SK-N-SH (cell line): Measurements from ENCODE around the gene ARFIP1. TPM values are rescaled to one million over a fixed set of nuclear protein-coding genes. Genes with fewer than 3 reads are reported as not detected.

Experiments used
- CTCF ChIA-PET: fragments of 300-600, 350-600 bp; formaldehyde crosslinking; extraction: SDS; loops from one replicate; lab custom pipeline; 2021; lab: Yijun Ruan, JAX
- POLR2A ChIA-PET: fragments of 350-600 bp; sonication (Branson Sonifier 250); formaldehyde crosslinking; extraction: SDS; loops from one replicate; lab custom pipeline; 2020; ENCODE audit warnings: antibody characterized with exemption, inconsistent platforms; lab: Yijun Ruan, JAX
- DNase-seq: peaks from one replicate; pipeline ENCODE4 v3.0.0; 2012
- H2AFZ ChIP-seq: fragments of 200-600 bp; sonication (generic); 2 replicates; pipeline ENCODE4 v1.8.1; 2016; ENCODE audit warnings: antibody characterized with exemption, mild to moderate bottlenecking, low read depth
- H3F3A ChIP-seq: fragments of 200-600 bp; sonication (generic); replicated peaks from 2 replicates; pipeline ENCODE3; 2016; ENCODE audit warnings: antibody characterized with exemption, mild to moderate bottlenecking; ENCODE audit not compliant: insufficient read depth
- H3K27ac ChIP-seq, 2 experiments: fragments of 200-500 bp in 1 of 2; fragments of 200-600 bp in 1 of 2; sonication (Bioruptor generic) in 1 of 2; sonication (generic), shearing (Covaris generic) in 1 of 2; 2 replicates each; pipeline versions ENCODE4 v1.5.1 to v1.6.1; 2014 to 2016; ENCODE audit warnings: low read depth in 2 of 2, inconsistent platforms in 1 of 2, low read length in 1 of 2, mild to moderate bottlenecking in 1 of 2, mixed read lengths in 1 of 2
- H3K27me3 ChIP-seq: fragments of 200-600 bp; sonication (generic), shearing (Covaris generic); 2 replicates; pipeline ENCODE4 v1.6.1; 2016; ENCODE audit warnings: mixed run types; ENCODE audit not compliant: insufficient read depth
- H3K36me3 ChIP-seq, 2 experiments: fragments of 200-500 bp in 1 of 2; fragments of 200-600 bp in 1 of 2; sonication (Bioruptor generic) in 1 of 2; sonication (generic) in 1 of 2; replicated peaks in 1 of 2; 2 replicates each; pipeline versions ENCODE3 to v1.5.1; 2014 to 2016; ENCODE audit warnings: low read length in 1 of 2, mild to moderate bottlenecking in 1 of 2; ENCODE audit not compliant: insufficient read depth in 2 of 2, control insufficient read depth in 1 of 2
- H3K4me1 ChIP-seq, 2 experiments: fragments of 200-500 bp in 1 of 2; fragments of 200-600 bp in 1 of 2; sonication (Bioruptor generic) in 1 of 2; sonication (generic), shearing (Covaris generic) in 1 of 2; 2 replicates each; pipeline versions ENCODE4 v1.5.1 to v1.6.1; 2014 to 2016; ENCODE audit warnings: low read depth in 1 of 2, low read length in 1 of 2, mixed run types in 1 of 2; ENCODE audit not compliant: insufficient read depth in 2 of 2, control insufficient read depth in 1 of 2
- H3K4me2 ChIP-seq: fragments of 200-600 bp; sonication (generic), shearing (Covaris generic); 2 replicates; pipeline ENCODE4 v1.6.1; 2017; ENCODE audit warnings: mixed run types
- H3K4me3 ChIP-seq, 2 experiments: fragments of 200-500 bp in 1 of 2; fragments of 200-600 bp in 1 of 2; sonication (Bioruptor generic) in 1 of 2; sonication (generic), shearing (Covaris generic) in 1 of 2; 2 replicates each; pipeline versions ENCODE4 v1.5.1 to v1.8.1; 2014 to 2016; ENCODE audit warnings: low read depth in 2 of 2, inconsistent platforms in 1 of 2, low read length in 1 of 2, mild to moderate bottlenecking in 1 of 2, mixed read lengths in 1 of 2, moderate library complexity in 1 of 2
- H3K79me2 ChIP-seq: fragments of 200-600 bp; sonication (generic); 2 replicates; pipeline ENCODE4 v1.8.1; 2017; ENCODE audit warnings: mild to moderate bottlenecking; ENCODE audit not compliant: insufficient read depth
- H3K9ac ChIP-seq: fragments of 200-600 bp; sonication (generic); 2 replicates; pipeline ENCODE4 v1.6.1; 2017; ENCODE audit warnings: mixed run types
- H3K9me2 ChIP-seq: fragments of 200-600 bp; sonication (generic); 2 replicates; pipeline ENCODE4 v1.6.1; 2017; ENCODE audit warnings: mixed run types
- H3K9me3 ChIP-seq: fragments of 200-600 bp; sonication (generic); 2 replicates; pipeline ENCODE4 v1.6.1; 2017; ENCODE audit warnings: mixed run types, mild to moderate bottlenecking, moderate library complexity
- H4K20me1 ChIP-seq: fragments of 200-600 bp; sonication (generic); 2 replicates; pipeline ENCODE4 v1.6.1; 2017; ENCODE audit warnings: mild to moderate bottlenecking, mixed run types; ENCODE audit not compliant: insufficient read depth
- CTCF ChIP-seq: fragments of 200-600 bp; sonication (generic); IDR thresholded peaks from 2 replicates; pipeline ENCODE4 v1.6.1; 2017; ENCODE audit warnings: antibody characterized with exemption, mild to moderate bottlenecking, moderate library complexity
- EZH2phosphoT487 ChIP-seq: fragments of 200-600 bp; sonication (generic); IDR thresholded peaks from 2 replicates; pipeline ENCODE4 v1.6.1; 2017; ENCODE audit warnings: low read depth, mixed run types, mild to moderate bottlenecking, antibody characterized with exemption, moderate library complexity, borderline replicate concordance
- FOSL2 ChIP-seq: IDR thresholded peaks from 2 replicates; pipeline ENCODE4 v1.4.0; 2012; ENCODE audit warnings: low read depth, mild to moderate bottlenecking, moderate library complexity, borderline replicate concordance
- GATA2 ChIP-seq: sonication (generic); formaldehyde crosslinking; IDR thresholded peaks from 2 replicates; pipeline ENCODE4 v1.5.0; 2020; ENCODE audit warnings: mild to moderate bottlenecking, missing genetic modification reagents
- IRF3 ChIP-seq: fragments of 150-350 bp; IDR thresholded peaks from 2 replicates; pipeline ENCODE4 v1.6.1; 2016; ENCODE audit warnings: mild to moderate bottlenecking, low read depth, low read length
- NRF1 ChIP-seq: IDR thresholded peaks from 2 replicates; pipeline ENCODE4 v1.6.1; 2012; ENCODE audit warnings: low read depth, mild to moderate bottlenecking, low read length
- RAD21 ChIP-seq: IDR thresholded peaks from 2 replicates; pipeline ENCODE4 v1.6.1; 2012; ENCODE audit warnings: mild to moderate bottlenecking, low read length
- USF2 ChIP-seq: fragments of 150-350 bp; IDR thresholded peaks from 2 replicates; pipeline ENCODE4 v1.6.1; 2017; ENCODE audit warnings: antibody characterized with exemption, low read length, low read depth, borderline replicate concordance
- WGBS: methylation state at CpG from one replicate; pipeline ENCODE4 v1.1.6; 2017; ENCODE audit warnings: low lambda C conversion rate; 5-methylcytosine and 5-hydroxymethylcytosine counted together
- polyA plus RNA-seq, 3 experiments: library from polyadenylated mRNA; depleted of rRNA; stranded (reverse); fragments of >200 nt; gene quantifications; 2 replicates each; pipeline ENCODE4 v1.2.3, GENCODE V29; 2012

Gene ARFIP1
- polyA plus RNA-seq, 1 of the 3 experiments (the other 2 are of a cell fraction), result 15.7 TPM

GRCh38 chr4:152780267-152780778 lies 569 bp downstream of the ARFIP1 start (continued):
- TF ChIP-seq IRF3, result no peak
- TF ChIP-seq USF2, result no peak

GRCh38 chr4:152784490-152785350 lies 5.0 kb downstream of the ARFIP1 start:
- Histone ChIP-seq H3K9me3 (no peaks in the 10 kb centered on the region), H3K27me3 (no peaks in the 10 kb centered on the region), H3K4me2 (no peak overlapping the region), H3K4me1 (peaks cover 19 to 22% of the 10 kb centered on the region in 2 experiments), H3K9ac (no peak overlapping the region), H2AFZ (no peak overlapping the region), H4K20me1 (peaks cover 38% of the 10 kb centered on the region), H3K36me3 (peaks cover 2 to 5% of the 10 kb centered on the region in 2 experiments), H3K4me3 (no peak overlapping the region), H3K27ac (peak overlapping the region in 1 of 2 experiments; percentile 29; a peak in 2 of 4 replicates), H3K9me2 (no peaks in the 10 kb centered on the region; the same call in 1 of the 2 replicates), H3K79me2 (peaks cover 96% of the 10 kb centered on the region), H3F3A (peaks cover 15% of the 10 kb centered on the region)
- POLR2A ChIA-PET, result no interaction called here
- WGBS, result 81% methylated on average over 4 of the region's 4 CpGs
- TF ChIP-seq CTCF (peak; percentile 30), GATA2 (CRISPR knock-in tag) (0 out of 2 replicates have a peak, but pooled peaks have one; percentile 33), EZH2phosphoT487 (no peak), FOSL2 (no peak), RAD21 (peak; percentile 55), NRF1 (no peak)
- DNase-seq, result peak; percentile 55
- CTCF ChIA-PET, result interaction anchor here (0.6 to 1.5 kb wide), 4 partner anchors 63 to 544 kb away, joined by 3 to 4 read pairs (median 3); no protein-coding TSS in a partner anchor
